NCI-H2081 (cell line): ENCODE measurements around the gene PLCD3.

Experiments used
- DNase-seq, 2 experiments: peaks; one replicate each; lab custom pipeline; 2025; lab: John Stamatoyannopoulos, UW

PLCD3 gene

DNA sequence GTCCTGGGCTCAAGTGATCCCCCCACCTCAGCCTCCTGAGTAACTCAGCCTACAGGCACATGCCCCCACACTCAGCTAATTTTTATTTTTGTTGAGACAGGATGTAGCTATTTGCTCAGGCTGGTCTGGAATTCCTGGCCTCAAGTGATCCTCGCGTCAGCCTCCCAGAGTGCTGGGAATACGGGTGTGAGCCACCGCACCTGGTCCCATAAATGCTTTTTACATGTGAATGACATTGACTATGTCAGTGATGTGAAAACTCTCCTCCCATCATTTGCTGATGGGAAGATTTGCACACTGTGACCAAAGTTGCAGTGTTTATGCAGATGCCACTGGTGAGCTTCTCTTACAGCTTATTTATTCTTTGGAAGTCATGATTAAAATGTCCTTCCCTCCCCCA is 15.0 kb downstream of the PLCD3 start:
- DNase-seq, result no peak

DNA sequence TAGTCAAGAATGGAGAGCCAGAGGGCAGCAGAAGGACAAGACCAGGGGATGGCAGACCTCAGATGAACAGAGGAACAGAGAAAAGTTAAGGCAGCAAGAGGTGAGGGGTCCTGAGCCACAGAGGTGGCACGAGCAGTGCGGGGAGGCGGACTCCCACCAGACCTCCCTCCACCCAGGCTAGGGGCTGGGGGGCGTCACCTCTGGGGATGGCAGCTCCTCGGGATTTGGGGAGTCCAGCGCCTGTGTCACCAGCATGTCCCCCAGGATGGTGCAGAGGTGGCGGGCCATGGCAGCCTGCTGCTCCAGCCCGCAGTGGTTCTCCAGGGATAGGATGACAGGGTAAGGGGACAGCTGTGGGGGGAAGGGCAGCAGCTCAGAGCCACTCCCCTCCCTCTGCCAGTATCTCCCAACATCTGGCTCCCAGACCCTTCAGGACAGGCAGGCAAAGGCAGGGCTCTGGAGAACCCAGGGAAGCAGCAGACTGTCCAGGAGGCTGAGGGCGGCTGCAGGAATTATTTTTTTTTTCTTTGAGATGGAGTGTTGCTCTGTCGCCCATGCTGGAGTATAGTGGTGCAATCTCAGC is 15.8 kb downstream of the PLCD3 start:
- no peak for DNase-seq

DNA sequence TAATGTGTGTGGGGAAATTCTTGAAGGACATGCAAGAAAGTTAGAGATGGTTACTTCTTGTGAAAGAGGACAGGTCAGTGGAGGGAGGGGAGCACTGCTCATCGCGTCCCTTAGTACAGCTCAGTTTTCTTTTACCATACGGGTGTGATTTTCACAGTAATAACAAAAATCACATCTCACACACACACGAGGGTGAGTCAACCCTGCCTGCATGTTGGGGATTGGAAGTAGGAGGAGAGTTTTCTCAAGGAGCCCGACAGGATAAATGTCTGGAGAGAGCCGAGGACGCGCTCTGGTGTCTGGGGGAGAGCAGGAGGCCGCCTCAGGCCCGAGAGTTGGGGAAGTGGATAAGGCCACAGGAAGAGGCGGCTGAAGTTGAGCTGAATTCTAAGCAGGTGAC is 16.4 kb downstream of the PLCD3 start:
- no peak for DNase-seq

DNA sequence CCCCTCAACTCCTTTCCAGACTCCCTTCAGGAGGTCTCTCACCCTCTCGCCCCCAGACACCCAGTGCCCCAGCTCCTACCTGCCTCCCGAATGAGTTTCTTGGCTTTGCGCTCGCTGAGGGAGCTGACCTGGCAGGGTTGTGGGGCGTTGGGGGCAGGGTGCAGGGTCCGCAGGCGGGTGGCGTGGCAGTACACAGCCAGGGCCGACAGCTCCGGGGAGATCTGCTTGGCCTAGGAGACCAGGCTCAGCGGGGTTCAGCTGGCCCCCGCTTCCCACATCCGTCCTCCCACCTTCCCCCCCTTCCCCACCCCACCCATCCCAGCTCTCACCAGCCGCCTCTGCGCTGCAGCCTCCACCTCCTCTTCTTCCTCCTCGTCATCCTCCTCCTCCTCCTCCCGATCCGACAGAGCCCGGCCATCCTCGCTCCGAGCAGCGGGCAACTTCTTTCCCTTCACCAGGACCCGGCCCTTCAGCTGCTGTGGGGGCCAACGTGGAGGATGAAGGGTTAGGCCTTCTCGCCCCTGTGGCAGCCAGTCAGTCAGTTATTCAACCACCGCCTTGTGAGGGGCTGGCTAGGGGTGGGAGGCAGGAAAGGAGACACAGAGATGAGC is 17.2 kb downstream of the PLCD3 start:
- no peak for DNase-seq

DNA sequence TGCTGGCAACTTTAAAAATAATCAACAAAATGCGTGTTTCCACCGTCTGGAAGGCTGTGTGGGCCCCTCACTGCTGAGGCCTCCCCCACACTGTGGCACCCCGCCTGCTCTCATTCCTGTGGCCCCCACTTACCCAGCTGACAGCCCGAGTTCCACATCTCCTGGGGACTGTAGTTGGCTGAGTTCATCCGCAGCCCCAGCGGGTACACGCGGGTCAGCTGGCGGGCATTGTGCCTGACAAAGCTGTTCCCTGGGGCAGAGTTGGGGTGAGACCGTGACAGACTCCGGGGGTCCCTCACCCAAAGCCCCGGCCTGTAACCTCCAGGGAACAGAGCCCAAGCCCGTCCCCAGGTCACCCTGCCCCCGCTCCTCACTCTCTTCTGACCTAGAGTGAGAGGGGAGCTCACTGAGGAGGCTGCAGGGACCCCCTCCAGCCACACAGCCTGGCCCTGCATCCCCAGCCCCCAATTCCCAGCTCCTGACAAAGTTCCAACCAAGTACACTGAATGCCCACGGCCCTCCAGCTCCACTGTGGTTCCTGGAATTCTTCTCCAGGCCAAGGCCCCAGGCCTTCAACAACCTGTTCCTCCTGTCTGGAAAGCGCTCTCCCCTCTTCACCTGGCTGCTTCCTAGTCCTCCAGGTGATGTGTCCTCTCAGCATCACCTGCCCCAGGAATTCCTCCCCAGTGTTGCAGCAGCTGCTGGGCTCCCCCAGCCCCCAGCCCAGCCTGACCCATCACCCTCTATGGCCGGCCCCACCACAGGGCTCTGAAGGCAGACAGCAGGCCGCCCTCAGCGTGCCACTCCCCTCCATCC is 18.0 kb downstream of the PLCD3 start:
- no peak for DNase-seq

DNA sequence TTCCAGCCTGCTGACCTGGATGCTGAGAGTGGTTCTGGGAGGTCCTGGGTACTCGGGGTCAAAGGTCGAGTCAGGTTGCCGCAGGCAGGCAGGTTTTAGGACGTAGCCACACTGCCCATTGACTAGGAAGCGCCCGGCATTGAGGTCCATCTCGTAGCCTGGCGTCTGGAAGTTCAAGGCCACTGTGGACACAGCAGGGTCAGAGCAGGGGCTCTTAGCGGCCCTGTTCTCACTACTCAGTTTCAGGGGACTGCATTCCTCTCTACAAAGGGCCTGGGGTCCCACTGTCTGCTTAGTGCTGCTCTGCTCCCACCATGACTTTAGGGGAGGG is 18.9 kb downstream of the PLCD3 start:
- DNase-seq, result no peak

DNA sequence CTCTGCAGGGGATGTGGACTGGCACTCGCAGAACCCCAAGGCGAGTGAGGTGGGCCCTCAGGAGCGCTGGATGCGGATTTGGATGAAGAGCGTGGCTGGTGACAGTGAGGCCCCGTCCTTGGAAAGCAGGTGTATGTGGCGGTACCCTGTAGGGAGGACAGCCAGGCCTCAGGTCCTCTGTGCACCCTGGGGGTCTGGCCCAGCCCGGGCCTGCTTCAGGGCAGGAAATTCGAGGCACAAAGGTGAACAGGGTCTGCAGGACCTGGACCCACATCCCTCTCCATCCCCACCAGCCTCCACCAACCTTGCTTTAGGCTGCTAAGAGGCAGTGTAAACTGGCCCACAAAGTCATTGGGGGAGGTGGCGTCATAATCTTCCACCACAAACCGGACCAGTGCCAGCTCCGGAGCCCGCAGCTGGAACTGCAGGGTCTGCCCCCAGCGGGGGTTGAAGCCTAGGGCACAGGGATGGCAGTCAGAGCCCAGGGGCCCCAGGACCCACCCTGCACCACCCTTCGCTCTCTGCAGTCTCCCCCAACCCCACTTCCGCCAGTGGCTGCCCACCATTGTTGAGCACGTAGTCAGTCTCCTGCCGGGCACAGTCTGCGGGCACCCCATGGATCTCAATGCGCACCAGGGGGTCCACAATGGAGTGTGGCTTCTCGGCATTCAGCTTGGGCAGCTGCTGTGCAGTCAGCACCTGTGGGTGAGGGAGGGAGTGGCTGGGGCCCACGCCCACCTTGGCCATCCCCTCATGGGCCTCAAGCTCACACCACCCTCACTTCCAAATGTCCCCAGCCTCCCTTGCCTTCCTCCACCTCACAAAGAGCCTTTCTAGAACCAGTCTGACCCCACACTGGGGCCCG is 19.5 kb downstream of the PLCD3 start:
- DNase-seq, result no peak

DNA sequence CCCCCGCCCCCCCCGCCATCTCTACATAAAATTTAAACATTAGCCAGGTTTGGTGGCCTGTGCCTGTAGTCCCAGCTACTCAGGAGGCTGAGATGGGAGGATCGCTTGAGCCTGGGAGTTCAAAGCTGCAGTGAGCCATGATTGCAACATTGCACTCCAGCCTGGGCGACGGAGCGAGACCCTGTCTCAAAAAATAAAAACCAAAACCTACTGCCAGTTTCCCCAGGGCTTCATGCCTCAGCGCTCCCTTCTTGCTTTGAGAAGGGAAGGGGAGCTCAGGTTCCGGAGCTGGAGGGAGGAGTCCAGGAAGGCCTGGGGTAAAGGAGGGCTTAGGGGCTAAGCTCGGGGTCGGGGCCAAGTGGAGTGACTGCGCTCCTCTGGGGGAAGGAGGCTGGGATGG is 20.5 kb downstream of the PLCD3 start:
- DNase-seq, result no peak

DNA sequence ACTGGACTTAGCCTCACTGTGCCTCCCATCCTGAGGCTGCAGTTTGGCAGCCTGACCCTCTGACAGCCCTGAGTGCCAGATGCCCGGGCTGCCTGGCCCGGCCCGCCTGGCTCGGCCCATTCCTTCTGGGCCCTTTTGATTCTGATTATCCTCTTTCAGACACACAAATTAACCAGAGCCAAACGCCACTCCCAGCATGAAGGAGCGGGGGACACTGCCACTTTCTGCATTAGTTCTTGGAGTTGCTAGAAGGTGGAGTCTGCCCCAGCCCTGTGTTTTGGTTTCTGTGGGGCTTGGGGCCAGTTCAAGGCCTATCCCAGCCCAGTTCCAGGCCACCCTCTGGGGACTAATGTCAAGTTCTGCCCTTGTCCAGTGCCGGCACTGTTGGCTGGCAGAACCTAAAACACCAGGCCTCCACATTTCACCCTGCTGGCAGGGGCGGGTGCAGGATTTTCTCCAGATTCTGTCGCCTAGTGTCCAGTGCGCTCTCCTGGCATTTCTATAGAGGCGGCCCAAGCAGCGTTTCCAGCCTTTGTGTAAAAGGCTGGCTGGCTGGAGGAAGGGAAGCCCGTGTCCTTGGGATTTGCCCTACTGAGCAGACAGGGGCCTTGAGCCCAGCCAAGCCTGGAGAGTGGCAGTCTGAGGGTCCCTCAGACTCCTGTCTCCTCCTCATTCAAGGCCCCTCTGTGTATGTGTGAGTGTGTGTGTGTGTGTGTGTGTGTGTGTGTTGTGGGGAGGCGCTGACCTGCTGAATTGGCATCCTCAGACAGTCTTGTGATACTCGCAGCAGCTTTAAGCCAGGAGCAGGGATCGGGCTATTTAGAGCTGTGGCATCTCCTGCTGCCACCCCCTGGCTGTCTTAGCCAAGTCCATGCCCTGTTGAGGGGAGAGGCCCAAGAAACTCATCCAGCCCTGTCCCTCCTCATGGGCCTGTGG is 21.4 kb downstream of the PLCD3 start:
- DNase-seq, result no peak

DNA sequence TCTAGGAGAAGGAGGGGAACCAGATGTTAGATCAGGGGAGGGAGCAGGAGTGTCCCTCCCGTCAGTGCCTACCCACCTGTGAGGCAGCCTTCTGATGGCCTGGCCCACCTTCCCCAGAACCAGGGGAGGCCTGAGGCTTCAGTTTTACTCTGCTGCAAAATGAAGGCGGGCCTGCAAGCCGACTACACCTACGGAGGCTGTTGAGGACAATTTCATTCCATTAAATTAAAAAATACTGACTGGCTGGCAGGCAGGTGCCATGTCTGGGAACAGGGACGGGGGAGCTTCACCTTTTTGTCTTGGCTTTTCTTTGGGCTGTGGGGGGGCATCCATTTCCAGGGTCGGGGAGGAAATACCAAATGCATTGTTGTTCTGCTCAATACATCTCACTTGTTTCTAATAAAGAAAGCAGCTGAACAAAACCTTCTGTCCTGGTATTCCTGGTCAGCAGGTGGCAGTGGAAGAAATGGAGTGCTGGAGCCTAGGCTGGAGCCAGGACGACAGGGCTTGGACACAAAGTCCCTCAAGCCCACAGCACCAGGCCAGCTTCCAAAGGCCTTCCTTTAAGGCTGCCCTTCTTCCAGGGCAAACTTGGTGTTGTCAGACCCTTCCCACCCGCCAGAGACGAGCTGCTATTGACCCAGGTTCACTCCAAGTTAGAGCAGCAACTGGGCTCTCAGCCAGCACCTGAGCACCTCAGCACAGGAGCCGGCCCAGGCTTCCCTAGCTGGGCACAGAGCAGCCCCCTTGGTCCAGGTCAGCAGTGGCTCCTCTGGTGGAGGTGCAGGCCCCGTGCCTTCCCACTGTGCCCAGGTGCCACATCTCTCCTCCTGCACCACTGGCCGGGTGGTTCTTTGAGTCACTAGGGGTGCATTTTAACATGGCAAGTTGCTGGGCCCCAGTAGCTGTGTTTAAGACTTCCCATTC is 23.5 kb downstream of the PLCD3 start:
- no peak for DNase-seq

DNA sequence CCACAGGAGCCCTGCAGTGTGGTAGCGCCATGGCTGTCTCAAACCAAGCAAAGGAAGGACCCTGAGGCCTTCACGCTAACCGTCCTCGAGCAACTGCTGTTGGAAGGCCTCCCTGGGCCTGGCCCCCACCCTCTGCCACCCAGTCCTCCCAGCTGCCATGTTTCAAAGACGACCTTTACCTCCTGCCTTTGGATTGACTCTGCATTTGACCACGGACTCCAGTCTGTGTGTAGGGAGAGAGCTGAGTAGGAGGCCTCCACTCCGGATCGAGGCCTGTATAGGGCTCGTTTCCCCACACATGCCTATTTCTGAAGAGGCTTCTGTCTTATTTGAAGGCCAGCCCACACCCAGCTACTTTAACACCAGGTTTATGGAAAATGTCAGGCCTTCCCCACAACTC is 24.3 kb downstream of the PLCD3 start:
- DNase-seq, result no peak

DNA sequence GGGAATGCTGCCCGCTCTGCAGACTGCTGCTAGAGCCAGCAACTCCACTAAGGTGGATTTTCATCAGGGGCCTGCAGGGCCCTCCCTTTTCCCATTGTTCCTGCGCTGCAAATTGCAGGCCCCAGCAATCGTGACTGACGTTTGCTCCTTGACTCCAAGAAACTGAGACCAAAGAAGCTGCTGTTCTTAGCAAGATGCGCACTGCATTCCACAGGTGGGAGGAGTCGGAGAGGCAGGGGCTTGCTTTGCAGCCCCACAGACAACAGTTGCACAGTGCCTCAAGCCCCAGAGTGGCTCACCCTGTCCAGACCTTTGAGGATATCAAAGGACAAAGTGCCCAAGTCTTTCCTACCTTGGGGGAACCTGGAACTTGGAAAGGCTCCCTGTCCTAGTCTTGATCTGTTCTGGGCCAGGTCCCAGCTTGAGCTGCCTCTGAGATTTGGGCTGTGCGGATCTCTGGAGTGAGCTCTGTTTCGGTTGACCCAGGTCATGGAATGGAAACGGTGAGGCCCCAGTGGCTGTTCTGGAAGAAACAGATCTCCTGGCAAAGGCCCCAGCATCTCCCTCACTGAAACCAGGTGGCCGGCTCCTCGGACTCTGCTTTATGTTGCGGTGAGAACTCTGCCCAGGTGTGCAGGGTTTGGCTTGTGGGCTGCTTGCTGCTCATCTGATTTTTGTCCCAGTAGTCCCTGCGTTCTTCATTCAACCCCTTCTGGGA is 24.9 kb downstream of the PLCD3 start:
- DNase-seq, result no peak

DNA sequence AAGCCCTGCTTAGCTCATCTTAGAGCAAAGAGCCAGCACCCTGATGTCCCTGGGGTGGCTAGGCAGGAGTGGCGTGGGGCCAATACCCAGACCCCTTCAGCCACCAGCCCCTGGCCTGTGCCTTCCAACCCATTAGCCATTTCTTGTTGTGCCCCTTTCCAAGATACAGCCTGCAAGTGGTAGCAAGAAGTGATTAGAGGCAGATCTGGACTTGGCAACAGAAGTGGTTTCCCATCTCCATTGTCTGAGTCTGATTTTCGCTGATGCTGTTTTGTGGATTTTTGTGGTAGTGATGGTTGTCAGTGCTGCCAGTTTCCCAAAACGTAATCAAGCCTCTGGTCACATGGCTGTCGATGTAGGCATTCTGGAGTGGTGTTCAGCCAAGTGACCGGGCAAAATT is 25.7 kb downstream of the PLCD3 start:
- no peak for DNase-seq

DNA sequence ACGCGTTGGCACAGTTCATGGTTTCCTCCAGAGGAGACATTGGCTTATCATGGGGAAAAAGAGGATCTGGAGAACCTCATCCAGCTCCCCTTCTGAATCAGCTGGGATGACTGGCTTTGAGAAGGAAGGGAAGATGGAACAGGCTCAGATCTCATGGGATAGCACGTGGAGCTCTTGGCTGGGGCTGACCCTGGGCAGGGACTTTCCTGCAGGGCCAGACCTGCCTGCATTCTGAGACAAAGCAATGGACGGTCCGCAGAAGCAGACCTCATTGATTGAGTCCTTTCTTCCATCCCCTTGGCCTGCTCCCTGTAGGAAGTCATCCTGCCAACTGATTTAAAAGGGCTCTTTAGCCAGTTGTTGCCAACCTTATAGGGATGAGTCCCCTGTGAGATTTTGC is 26.2 kb downstream of the PLCD3 start:
- no peak for DNase-seq

DNA sequence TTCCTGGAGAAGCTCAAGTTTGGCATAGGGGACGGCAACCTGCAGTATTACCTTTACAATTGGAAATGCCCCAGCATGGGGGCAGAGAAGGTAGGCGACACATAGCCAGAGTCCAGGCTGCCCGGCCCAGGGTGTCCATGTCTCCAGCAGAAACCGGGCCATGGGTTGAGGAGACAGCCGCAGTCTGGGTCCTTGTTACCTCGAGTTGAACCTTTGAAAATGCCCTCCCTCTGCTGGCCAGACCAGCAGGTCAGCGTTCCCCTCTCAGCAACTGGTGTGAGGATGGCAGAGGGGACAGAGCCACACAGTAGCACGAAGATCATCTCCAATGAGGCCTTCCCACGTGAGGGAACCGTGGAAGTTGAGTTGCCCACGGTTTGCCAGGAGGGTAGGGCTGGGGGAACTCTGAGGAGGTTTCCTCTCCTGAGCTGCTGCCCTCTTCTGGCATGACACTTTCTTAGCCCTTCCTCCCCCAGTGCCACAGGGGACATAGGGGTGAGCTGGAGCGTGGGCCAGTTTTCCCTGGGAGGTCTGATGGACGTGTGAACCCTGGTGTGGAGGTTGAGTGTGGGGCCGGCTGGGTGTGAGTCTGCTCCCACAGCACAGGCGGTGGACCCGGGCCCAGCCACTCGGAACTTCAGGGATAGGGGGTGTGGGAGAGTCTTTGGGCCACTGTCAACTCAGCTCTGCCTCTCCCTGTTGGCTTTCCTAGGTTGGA is 27.2 kb downstream of the PLCD3 start:
- no peak for DNase-seq

DNA sequence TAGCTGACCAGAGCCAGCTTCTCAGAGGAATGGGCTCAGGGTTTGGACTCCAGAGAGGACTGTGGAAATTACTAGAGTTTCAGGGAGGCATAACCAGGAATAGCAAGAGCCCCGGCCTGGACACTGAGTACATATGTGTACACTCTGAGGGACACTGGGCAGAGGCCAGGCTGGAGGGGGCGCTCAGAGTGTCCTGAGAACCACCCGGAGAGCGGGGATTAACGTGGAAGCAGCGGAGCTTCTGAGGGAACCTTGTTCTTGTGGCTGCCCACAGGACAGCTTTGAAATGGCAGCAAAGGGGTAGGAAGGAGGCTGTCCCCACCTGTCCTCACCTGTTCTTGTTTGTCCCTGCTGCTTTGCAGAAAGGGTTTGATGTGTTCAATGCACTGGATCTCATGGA is 27.8 kb downstream of the PLCD3 start:
- DNase-seq, result no peak

DNA sequence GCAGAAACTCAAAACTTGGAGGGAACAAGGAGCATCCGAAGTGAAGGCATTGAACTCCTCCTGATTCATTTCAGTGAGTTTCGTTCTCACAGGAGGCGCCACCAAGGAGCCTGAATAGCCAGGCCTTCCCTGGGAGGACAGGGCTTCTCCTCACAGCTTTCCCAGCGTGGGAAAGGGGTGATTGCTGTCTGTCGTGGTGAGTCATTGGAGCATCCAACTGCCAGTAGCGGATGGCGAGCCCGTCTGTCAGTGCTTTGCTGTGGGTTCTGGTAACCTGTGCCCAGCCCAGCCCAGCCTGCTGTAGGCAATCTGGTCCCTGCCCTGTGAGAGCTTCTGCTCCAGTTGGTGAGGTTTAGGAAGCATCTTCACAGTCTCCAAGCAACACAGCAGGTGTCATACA is 28.3 kb downstream of the PLCD3 start:
- DNase-seq, result no peak

DNA sequence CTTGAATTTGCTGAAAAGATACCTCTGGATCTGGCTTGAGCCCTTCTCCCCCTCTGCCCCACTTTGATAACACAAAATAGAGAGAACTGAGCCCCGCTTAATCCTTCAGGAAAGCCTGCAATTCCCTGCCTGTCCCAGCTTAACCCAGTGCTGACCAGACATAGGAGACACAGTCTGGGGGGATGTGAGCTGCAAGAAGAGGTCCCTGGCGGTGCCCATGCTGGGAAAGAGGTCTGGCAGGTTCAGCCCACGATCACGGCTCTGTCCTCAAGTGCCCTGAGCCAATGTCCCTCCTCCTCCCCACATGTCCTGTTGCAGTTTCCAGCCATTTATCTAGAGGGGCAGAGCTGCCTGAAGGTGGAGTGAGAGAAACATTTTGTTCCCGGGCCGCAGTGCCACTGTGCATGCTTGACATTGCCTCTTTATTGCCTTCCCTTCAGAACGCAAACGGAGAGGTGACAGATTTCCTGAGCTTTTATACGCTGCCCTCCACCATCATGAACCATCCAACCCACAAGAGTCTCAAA is 29.0 kb downstream of the PLCD3 start:
- DNase-seq, result no peak

DNA sequence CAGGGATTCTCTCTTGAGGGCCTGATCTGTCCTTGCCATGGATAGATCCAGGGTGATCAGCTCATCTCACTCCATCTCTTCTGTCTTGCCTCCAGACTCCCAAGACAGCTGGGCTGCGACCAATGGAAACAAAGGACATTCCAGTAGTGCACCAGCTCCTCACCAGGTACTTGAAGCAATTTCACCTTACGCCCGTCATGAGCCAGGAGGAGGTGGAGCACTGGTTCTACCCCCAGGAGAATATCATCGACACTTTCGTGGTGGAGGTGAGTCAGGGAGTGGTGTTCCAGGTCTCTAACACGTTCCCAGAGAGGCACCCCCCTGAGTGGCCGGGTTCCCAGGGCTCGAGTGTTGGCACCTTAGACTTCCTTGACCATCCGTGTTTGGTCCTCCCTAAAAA is 29.5 kb downstream of the PLCD3 start:
- no peak for DNase-seq
